Glomerular visceral epithelial cell (primary cell): Measurements from ENCODE around the gene ZNF316.

Experiments used
- DNase-seq: peaks from one replicate; pipeline ENCODE4 v3.0.0-alpha.2; 2016; ENCODE audit errors: extremely low spot score

Gene ZNF316

DNA sequence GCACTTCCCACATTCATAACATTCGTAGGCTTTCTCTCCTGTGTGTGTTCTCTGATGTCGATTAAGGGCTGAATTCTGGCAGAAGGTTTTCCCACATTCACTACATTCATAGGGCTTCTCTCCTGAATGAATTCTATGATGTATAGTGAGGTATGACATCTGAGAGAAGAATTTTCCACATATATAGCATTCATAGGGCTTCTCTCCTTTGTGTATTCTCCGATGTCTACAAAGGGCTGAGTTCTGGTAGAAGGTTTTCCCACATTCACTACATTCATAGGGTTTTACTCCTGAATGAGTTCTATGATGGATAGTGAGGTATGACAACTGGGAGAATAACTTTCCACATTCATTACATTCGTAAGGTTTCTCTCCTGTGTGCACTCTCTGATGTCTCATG, 54.0 kb downstream of the ZNF316 start:
- DNase-seq = no peak

DNA sequence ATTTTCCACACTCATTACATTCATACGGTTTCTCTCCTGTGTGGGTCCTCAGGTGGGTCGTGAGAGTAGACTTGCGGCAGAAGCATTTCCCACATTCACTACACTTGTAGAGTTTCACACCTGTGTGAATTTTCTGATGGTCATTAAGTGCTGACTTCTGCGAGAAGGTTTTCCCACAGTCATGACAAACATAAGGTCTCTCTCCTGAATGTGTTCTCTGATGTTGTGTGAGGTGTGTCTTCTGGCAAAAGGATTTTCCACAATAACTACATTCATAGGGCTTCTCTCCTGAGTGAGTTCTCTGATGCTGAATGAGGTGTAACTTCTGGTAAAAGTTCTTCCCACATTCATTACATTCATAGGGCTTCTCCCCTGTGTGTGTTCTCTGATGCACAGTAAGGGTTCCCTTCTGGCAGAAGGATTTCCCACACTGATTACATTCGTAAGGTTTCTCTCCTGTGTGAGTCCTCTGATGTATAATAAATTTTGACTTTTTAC, 54.5 kb downstream of the ZNF316 start:
- no peak for DNase-seq

DNA sequence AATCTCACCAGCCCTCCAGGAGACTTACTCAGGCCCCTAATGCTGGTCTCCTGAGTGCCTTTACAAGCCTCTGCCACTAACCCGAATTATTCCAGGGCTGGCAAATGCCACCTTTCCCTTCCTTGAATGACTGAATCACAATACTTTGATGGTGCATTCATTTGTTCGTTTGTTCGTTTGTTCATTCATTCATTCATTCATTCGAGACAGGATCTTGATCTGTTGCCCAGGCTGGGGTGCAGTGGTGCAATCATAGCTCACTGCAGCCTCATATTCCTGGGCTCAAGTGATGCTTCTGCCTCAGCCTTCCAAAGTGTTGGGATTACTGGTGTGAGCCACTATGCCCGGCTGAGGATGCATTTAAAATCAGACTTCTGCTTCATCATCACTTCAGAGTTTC, 63.7 kb downstream of the ZNF316 start:
- DNase-seq = no peak

DNA sequence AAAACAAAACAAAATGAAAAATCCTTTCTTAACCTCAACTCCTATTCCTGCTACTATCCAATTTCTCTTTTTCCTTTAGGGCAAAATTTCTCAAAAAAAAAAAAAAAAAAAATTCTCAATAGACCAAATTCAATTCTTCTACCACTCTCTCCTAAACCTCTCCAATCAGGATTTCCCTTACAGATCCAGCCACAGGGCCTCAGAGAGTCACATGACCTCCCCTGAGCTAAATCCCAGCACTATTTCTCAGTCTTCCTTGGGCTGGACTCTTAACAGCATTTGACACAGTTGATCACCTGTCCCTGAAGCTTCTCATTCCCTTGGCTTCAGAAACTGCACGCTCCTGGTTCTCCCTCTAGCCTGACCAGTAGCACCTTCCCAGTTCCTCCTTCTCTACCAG, 64.7 kb downstream of the ZNF316 start:
- DNase-seq = no peak
